GM19035 (cell line): ENCODE data around the gene RNF213.
"Not testable (repeated sequence)": the region's sequence is repeated elsewhere in the genome, so short reads cannot be mapped to it uniquely, and the experiment has no call there.

ENCODE experiments used
- ATAC-seq: cut with Tn5 transposase; IDR thresholded peaks from one replicate; pipeline ENCODE4 v1.9.1; 2021; ENCODE audit not compliant: unreplicated experiment

RNF213 gene

GRCh38 chr17:80291691-80292487, 31.2 kb downstream of the RNF213 start:
- ATAC-seq: no peak

- ATAC-seq: no peak
Observed at GRCh38 chr17:80292521-80292971, 31.9 kb downstream of the RNF213 start.

GRCh38 chr17:80294210-80294609, 33.6 kb downstream of the RNF213 start:
- ATAC-seq: no peak

GRCh38 chr17:80294653-80295052, 34.0 kb downstream of the RNF213 start:
- ATAC-seq: no peak

- no peak for ATAC-seq
Observed at GRCh38 chr17:80295146-80295545, 34.5 kb downstream of the RNF213 start.

- ATAC-seq: no peak
Observed at GRCh38 chr17:80295559-80295958, 34.9 kb downstream of the RNF213 start.

GRCh38 chr17:80296221-80296620, 35.6 kb downstream of the RNF213 start:
- ATAC-seq: no peak

GRCh38 chr17:80297996-80298560, 37.4 kb downstream of the RNF213 start:
- ATAC-seq: no peak

- ATAC-seq: not testable (repeated sequence)
Observed at GRCh38 chr17:80299350-80300100, 38.9 kb downstream of the RNF213 start.

GRCh38 chr17:80300756-80301155, 40.1 kb downstream of the RNF213 start:
- ATAC-seq: not testable (repeated sequence)

GRCh38 chr17:80303824-80304223, 43.2 kb downstream of the RNF213 start:
- no peak for ATAC-seq

GRCh38 chr17:80307994-80308691, 47.5 kb downstream of the RNF213 start:
- ATAC-seq: no peak

- no peak for ATAC-seq
Observed at GRCh38 chr17:80308692-80309517, 48.3 kb downstream of the RNF213 start.

- no peak for ATAC-seq
Observed at GRCh38 chr17:80311216-80311827, 50.7 kb downstream of the RNF213 start.

- ATAC-seq: no peak
Observed at GRCh38 chr17:80312621-80313135, 52.0 kb downstream of the RNF213 start.

GRCh38 chr17:80313160-80313829, 52.6 kb downstream of the RNF213 start:
- no peak for ATAC-seq

GRCh38 chr17:80313946-80314345, 53.3 kb downstream of the RNF213 start:
- not testable (repeated sequence) for ATAC-seq

GRCh38 chr17:80315517-80316182, 55.0 kb downstream of the RNF213 start:
- ATAC-seq: no peak

- no peak for ATAC-seq
Observed at GRCh38 chr17:80316431-80316830, 55.8 kb downstream of the RNF213 start.
